ENCODE results near the gene SYT15. TPM values are rescaled to one million over a fixed set of nuclear protein-coding genes. Genes with fewer than 3 reads are reported as not detected.
"Not testable (repeated sequence)": the region's sequence is repeated elsewhere in the genome, so short reads cannot be mapped to it uniquely, and the experiment has no call there.

Gene SYT15
- total RNA-seq, 1 experiment from 2014 or later, result 0.59 TPM

DNA sequence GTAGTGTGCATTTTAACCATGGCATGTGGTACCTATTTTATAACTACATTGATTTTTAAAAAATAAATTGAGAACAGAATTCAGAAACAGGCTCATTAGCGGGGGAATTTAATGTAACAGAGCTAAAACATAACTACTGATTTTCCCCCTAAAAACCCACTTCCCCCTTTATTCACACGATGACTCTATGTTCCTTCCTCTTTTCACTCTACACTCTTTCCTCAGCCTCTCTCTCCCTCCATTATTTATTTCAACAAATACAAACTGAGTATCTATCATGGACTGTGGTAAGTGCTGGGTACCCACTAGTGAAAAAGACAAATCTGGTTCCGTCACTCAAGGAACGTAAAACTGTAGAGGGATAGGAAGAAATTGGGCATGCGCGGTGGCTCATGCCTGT, 36.6 kb downstream of the SYT15 start:
- not testable (repeated sequence) for H3K27me3 ChIP-seq (ENCODE audit: insufficient read depth, low read length); H3K4me1 Mint-ChIP-seq; H4K5ac ChIP-seq (ENCODE audit: insufficient read length, low read depth, low read length); H3K36me3 Mint-ChIP-seq (ENCODE audit: insufficient read depth in 1 of 3, low read depth in 3 of 3); H2BK20ac ChIP-seq (ENCODE audit: low read depth, low read length, poor library complexity, severe bottlenecking); H2BK120ac ChIP-seq (ENCODE audit: low read depth, low read length, poor library complexity, severe bottlenecking); H4K91ac ChIP-seq (ENCODE audit: insufficient read length, low read depth, low read length); H3K4me1 ChIP-seq (ENCODE audit: insufficient read depth, low read length); H3K79me2 ChIP-seq (ENCODE audit: insufficient read depth, low read length); H3K18ac ChIP-seq (ENCODE audit: insufficient read length, low read depth, low read length); H3K4me3 Mint-ChIP-seq; H3K4me2 ChIP-seq (ENCODE audit: insufficient read depth, insufficient read length, low read length); H4K8ac ChIP-seq (replicated peaks; ENCODE audit: insufficient read length, low read depth, low read length); H3K23me2 ChIP-seq (ENCODE audit: insufficient read length, low read depth, low read length, poor library complexity, severe bottlenecking); H3K9me3 Mint-ChIP-seq; H3K9me3 ChIP-seq (ENCODE audit: control insufficient read depth, low read depth, low read length); H2BK15ac ChIP-seq (ENCODE audit: low read depth, low read length); H4K20me1 ChIP-seq (ENCODE audit: control insufficient read depth, insufficient read depth, insufficient read length); H3T11ph ChIP-seq (ENCODE audit: low read length); H2AFZ ChIP-seq (ENCODE audit: low read length); H3K27ac Mint-ChIP-seq; H3K4ac ChIP-seq (ENCODE audit: low read depth, low read length); H3K27me3 Mint-ChIP-seq (ENCODE audit: low read depth); H3K9ac ChIP-seq (ENCODE audit: extremely low read depth, insufficient read length, low read length); H2BK5ac ChIP-seq (ENCODE audit: insufficient read length, low read length); H2BK12ac ChIP-seq (ENCODE audit: insufficient read length, low read depth, low read length); H3K14ac ChIP-seq (ENCODE audit: insufficient read depth, low read length); H2AK5ac ChIP-seq (ENCODE audit: insufficient read length, low read length); H3K79me1 ChIP-seq (ENCODE audit: insufficient read depth, low read depth, low read length, poor library complexity, severe bottlenecking); H3K23ac ChIP-seq (ENCODE audit: insufficient read length, low read depth, low read length); H3K27ac ChIP-seq (ENCODE audit: insufficient read length, low read depth, low read length); DNase-seq; H3K56ac ChIP-seq (ENCODE audit: insufficient read length, low read depth, low read length)
- WGBS (ENCODE audit: extremely low coverage, insufficient read length, low lambda C conversion rate), result no CpG with 5 or more reads among the region's 6 CpGs

GRCh38 chr10:46616227-46616626, 37.3 kb downstream of the SYT15 start:
- not testable (repeated sequence) for H3K56ac ChIP-seq (ENCODE audit: insufficient read length, low read depth, low read length); H3T11ph ChIP-seq (ENCODE audit: low read length); H3K4me2 ChIP-seq (ENCODE audit: insufficient read depth, insufficient read length, low read length); H3K79me2 ChIP-seq (ENCODE audit: insufficient read depth, low read length); H3K27me3 ChIP-seq (ENCODE audit: insufficient read depth, low read length); H3K4me1 Mint-ChIP-seq; H3K36me3 Mint-ChIP-seq (ENCODE audit: insufficient read depth in 1 of 3, low read depth in 3 of 3); H3K9me3 ChIP-seq (ENCODE audit: control insufficient read depth, low read depth, low read length); H4K8ac ChIP-seq (replicated peaks; ENCODE audit: insufficient read length, low read depth, low read length); H3K23ac ChIP-seq (ENCODE audit: insufficient read length, low read depth, low read length); H3K4me3 Mint-ChIP-seq; H3K27ac ChIP-seq (ENCODE audit: insufficient read length, low read depth, low read length); H2AK5ac ChIP-seq (ENCODE audit: insufficient read length, low read length); H3K14ac ChIP-seq (ENCODE audit: insufficient read depth, low read length); H2BK20ac ChIP-seq (ENCODE audit: low read depth, low read length, poor library complexity, severe bottlenecking); DNase-seq; H2BK15ac ChIP-seq (ENCODE audit: low read depth, low read length); H4K20me1 ChIP-seq (ENCODE audit: control insufficient read depth, insufficient read depth, insufficient read length); H3K23me2 ChIP-seq (ENCODE audit: insufficient read length, low read depth, low read length, poor library complexity, severe bottlenecking); H3K27ac Mint-ChIP-seq; H4K91ac ChIP-seq (ENCODE audit: insufficient read length, low read depth, low read length); H3K9ac ChIP-seq (ENCODE audit: extremely low read depth, insufficient read length, low read length); H3K4me1 ChIP-seq (ENCODE audit: insufficient read depth, low read length); H3K9me3 Mint-ChIP-seq; H3K79me1 ChIP-seq (ENCODE audit: insufficient read depth, low read depth, low read length, poor library complexity, severe bottlenecking); H2BK120ac ChIP-seq (ENCODE audit: low read depth, low read length, poor library complexity, severe bottlenecking); H3K27me3 Mint-ChIP-seq (ENCODE audit: low read depth); H2BK5ac ChIP-seq (ENCODE audit: insufficient read length, low read length); H3K18ac ChIP-seq (ENCODE audit: insufficient read length, low read depth, low read length); H4K5ac ChIP-seq (ENCODE audit: insufficient read length, low read depth, low read length); H2AFZ ChIP-seq (ENCODE audit: low read length); H3K4ac ChIP-seq (ENCODE audit: low read depth, low read length); H2BK12ac ChIP-seq (ENCODE audit: insufficient read length, low read depth, low read length)
- no CpG with 5 or more reads among the region's 3 CpGs for WGBS (ENCODE audit: extremely low coverage, insufficient read length, low lambda C conversion rate)
